ENCODE results near the gene STRADA. TPM values are rescaled to one million over a fixed set of nuclear protein-coding genes. Genes with fewer than 3 reads are reported as not detected.

STRADA gene
- total and polyA plus RNA-seq, 2 donors (not counting 3 experiments of a cell fraction or from before 2014, with no cell fraction given) = 47.0 to 53.6 TPM

- H3K79me2 ChIP-seq (ENCODE audit: control insufficient read depth, insufficient read depth, low read length) = peaks cover 5% of the 10 kb centered on the region
- peak; percentile 69 for FAIRE-seq
- TF ChIP-seq POLR2AphosphoS5 (IDR thresholded peaks at IDR 0.05; ENCODE audit: insufficient read depth, low read depth, low read length) (peak; percentile 16), EZH2 (IDR thresholded peaks at IDR 0.05; ENCODE audit: borderline replicate concordance, low read depth, low read length, severe bottlenecking) (no peak), GATA2 (IDR thresholded peaks at IDR 0.05; ENCODE audit: insufficient read depth, insufficient read length, low read depth, low read length) (no peak), CTCF (IDR thresholded peaks at IDR 0.05; ENCODE audit: extremely low read depth in 1 of 2, insufficient read depth in 1 of 2, low read depth in 1 of 2, low read length in 2 of 2) (peak; percentile 49 to 69), MYC (IDR thresholded peaks at IDR 0.05; ENCODE audit: low read depth, low read length) (no peak), POLR2A (IDR thresholded peaks at IDR 0.05; ENCODE audit: low read depth, low read length) (peak; percentile 31), FOS (IDR thresholded peaks at IDR 0.05; ENCODE audit: borderline replicate concordance, insufficient read depth, low read length) (no peak), JUN (IDR thresholded peaks at IDR 0.05; ENCODE audit: borderline replicate concordance, insufficient read depth, insufficient read length, low read depth) (no peak), MAX (IDR thresholded peaks at IDR 0.05; ENCODE audit: insufficient read depth, insufficient read length) (no peak)
- POLR2A ChIA-PET = no interaction called here
- no peaks in the 10 kb centered on the region for H3K9me3 ChIP-seq (replicated peaks; ENCODE audit: control insufficient read depth, insufficient read depth, low read length)
- H3K27me3 ChIP-seq (ENCODE audit: control insufficient read depth in 2 of 2, insufficient read depth in 2 of 2, low read length in 2 of 2) = no peaks in the 10 kb centered on the region
- no peaks in the 10 kb centered on the region for H4K20me1 ChIP-seq (replicated peaks; ENCODE audit: control insufficient read depth, extremely low read depth, insufficient read depth, low read length)
- H3K9ac ChIP-seq (replicated peaks; ENCODE audit: extremely low read depth, insufficient read depth, low read length) = no peak overlapping the region
- intact Hi-C loops (cut with micrococcal nuclease) (loop anchor here (1.0 kb wide), 1 partner anchor 271 kb away; no protein-coding TSS in a partner anchor), dilution Hi-C loops (cut with MboI; ENCODE audit: extremely low pct_ligation_motif_present, low sequenced_read_pairs) (no loop called here)
- no peak overlapping the region for H2AFZ ChIP-seq (ENCODE audit: low read depth, low read length)
- DNase-seq (ENCODE audit: low read depth, low spot score) = peak; percentile 61
- H3K4me1 ChIP-seq (ENCODE audit: control insufficient read depth, extremely low read depth, insufficient read depth, low read length) = peaks cover 18% of the 10 kb centered on the region
- BruUV-seq (replicated peaks) = no TSS peak
- CTCF ChIA-PET = interaction anchor here (0.9 to 6.6 kb wide), 10 partner anchors 9 to 271 kb away, joined by 3 to 36 read pairs (median 5); no protein-coding TSS in a partner anchor
- H3K4me2 ChIP-seq (ENCODE audit: insufficient read depth, low read length) = no peak overlapping the region
- no peak overlapping the region for H3K27ac ChIP-seq (ENCODE audit: insufficient read depth, low read depth, low read length)
- peaks cover 0 to 30% of the 10 kb centered on the region in 2 experiments for H3K36me3 ChIP-seq (ENCODE audit: control insufficient read depth in 2 of 2, extremely low read depth in 1 of 2, insufficient read depth in 2 of 2, low read length in 2 of 2)
- no peaks in the 10 kb centered on the region for H3K9me1 ChIP-seq (replicated peaks; ENCODE audit: control insufficient read depth, extremely low read depth, insufficient read depth, low read length)
- H3K4me3 ChIP-seq (replicated peaks in 1 of 3; ENCODE audit: insufficient read depth in 1 of 3, low read depth in 1 of 3, low read length in 3 of 3) = no peak overlapping the region
Measured at GRCh38 chr17:63696381-63696961, 45.1 kb downstream of the STRADA start.

Measured in endothelial cell of umbilical vein (primary cell).